Parathyroid adenoma (tissue), 2 donors: ENCODE results near the gene TRIM9.

Source experiments
- H2AFZ ChIP-seq: fragments of 300-600 bp; sonication (generic); one replicate; pipeline ENCODE4 v1.7.0; 2017; ENCODE audit warnings: antibody characterized with exemption, mild to moderate bottlenecking
- H3K27ac ChIP-seq: fragments of 300-600 bp; sonication (generic); one replicate; pipeline ENCODE4 v1.7.0; 2017
- H3K27me3 ChIP-seq: fragments of 300-600 bp; sonication (generic); one replicate; pipeline ENCODE4 v1.7.0; 2017; ENCODE audit warnings: low read length; ENCODE audit not compliant: control insufficient read depth, insufficient read depth
- H3K36me3 ChIP-seq: fragments of 300-600 bp; sonication (generic); one replicate; pipeline ENCODE4 v1.7.0; 2017; ENCODE audit warnings: low read length; ENCODE audit not compliant: control insufficient read depth, insufficient read depth
- H3K4me1 ChIP-seq: fragments of 300-600 bp; sonication (generic); one replicate; pipeline ENCODE4 v1.7.0; 2017; ENCODE audit warnings: control low read depth
- H3K4me2 ChIP-seq: fragments of 300-600 bp; sonication (generic); one replicate; pipeline ENCODE4 v1.7.0; 2017; ENCODE audit warnings: low read length
- H3K4me3 ChIP-seq: fragments of 300-600 bp; sonication (generic); one replicate; pipeline ENCODE4 v1.7.0; 2017; ENCODE audit warnings: low read depth, low read length
- H3K79me2 ChIP-seq: fragments of 300-600 bp; sonication (generic); one replicate; pipeline ENCODE4 v1.7.0; 2017; ENCODE audit warnings: control low read depth
- H3K9ac ChIP-seq: fragments of 300-600 bp; sonication (generic); one replicate; pipeline ENCODE4 v1.7.0; 2017; ENCODE audit warnings: mild to moderate bottlenecking
- H3K9me3 ChIP-seq: fragments of 300-600 bp; sonication (generic); one replicate; pipeline ENCODE4 v1.7.0; 2017; ENCODE audit warnings: low read length; ENCODE audit not compliant: control insufficient read depth
- TF ChIP-seq, protein P1 (sequence below): fragments of 300-600 bp; sonication (generic); IDR thresholded peaks from one replicate; pipeline ENCODE4 v1.7.0; 2017; ENCODE audit warnings: antibody characterized with exemption, mild to moderate bottlenecking
- donor health status: primary hyperparathyroidism.

Gene TRIM9

DNA sequence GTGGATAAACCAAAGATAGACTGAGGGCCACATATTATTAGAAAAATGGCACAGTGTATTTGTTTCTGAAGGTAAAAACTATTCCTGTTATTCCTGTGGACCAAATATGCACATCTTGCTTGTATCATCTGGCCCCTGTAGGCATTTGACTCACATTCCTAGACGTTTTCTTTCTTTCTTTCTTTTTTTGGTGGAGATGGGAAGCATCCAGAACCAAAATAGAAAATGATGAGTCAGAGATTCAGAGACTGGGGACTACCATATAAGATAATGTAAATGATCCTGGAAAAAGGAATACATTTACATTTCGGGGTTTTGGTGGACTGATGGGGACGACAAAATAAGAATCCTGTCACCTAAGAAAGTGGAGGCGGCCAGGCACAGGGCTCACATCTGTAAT, 24.2 kb downstream of the TRIM9 start:
- Histone ChIP-seq H3K36me3 (no peaks in the 10 kb centered on the region), H3K27ac (no peak overlapping the region), H2AFZ (no peak overlapping the region), H3K9me3 (no peaks in the 10 kb centered on the region), H3K4me1 (peaks cover 3% of the 10 kb centered on the region), H3K79me2 (peaks cover 3% of the 10 kb centered on the region), H3K9ac (no peak overlapping the region), H3K4me2 (no peak overlapping the region), H3K4me3 (no peak overlapping the region), H3K27me3 (no peaks in the 10 kb centered on the region)
- TF ChIP-seq, protein P1, sequence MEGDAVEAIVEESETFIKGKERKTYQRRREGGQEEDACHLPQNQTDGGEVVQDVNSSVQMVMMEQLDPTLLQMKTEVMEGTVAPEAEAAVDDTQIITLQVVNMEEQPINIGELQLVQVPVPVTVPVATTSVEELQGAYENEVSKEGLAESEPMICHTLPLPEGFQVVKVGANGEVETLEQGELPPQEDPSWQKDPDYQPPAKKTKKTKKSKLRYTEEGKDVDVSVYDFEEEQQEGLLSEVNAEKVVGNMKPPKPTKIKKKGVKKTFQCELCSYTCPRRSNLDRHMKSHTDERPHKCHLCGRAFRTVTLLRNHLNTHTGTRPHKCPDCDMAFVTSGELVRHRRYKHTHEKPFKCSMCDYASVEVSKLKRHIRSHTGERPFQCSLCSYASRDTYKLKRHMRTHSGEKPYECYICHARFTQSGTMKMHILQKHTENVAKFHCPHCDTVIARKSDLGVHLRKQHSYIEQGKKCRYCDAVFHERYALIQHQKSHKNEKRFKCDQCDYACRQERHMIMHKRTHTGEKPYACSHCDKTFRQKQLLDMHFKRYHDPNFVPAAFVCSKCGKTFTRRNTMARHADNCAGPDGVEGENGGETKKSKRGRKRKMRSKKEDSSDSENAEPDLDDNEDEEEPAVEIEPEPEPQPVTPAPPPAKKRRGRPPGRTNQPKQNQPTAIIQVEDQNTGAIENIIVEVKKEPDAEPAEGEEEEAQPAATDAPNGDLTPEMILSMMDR, result no peak

DNA sequence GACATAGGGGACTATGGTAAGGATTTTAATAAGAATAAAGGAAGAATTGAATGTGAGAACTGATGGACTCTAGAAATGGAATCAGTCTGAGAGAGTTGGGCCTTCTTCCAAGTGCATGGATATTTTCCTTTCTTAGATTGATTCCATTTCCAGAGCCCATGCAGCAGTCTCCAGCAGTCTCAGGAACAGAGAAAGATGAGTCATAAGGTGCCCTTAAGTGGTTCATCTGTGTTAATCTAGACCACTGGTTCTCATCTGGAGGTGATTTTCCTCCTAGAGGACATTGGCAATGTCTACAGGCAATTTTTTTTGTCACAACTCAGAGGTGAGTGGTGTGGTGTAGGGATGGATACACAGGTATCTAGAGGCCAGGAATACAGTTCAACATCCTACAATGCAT, 25.9 kb downstream of the TRIM9 start:
- H3K9ac ChIP-seq, result no peak overlapping the region
- H3K4me1 ChIP-seq, result peaks cover 3% of the 10 kb centered on the region
- H3K4me2 ChIP-seq, result no peak overlapping the region
- no peaks in the 10 kb centered on the region for H3K36me3 ChIP-seq
- no peak overlapping the region for H3K4me3 ChIP-seq
- no peak overlapping the region for H2AFZ ChIP-seq
- H3K9me3 ChIP-seq, result no peaks in the 10 kb centered on the region
- no peaks in the 10 kb centered on the region for H3K27me3 ChIP-seq
- TF ChIP-seq, protein P1, result no peak
- no peaks in the 10 kb centered on the region for H3K79me2 ChIP-seq
- H3K27ac ChIP-seq, result no peak overlapping the region

DNA sequence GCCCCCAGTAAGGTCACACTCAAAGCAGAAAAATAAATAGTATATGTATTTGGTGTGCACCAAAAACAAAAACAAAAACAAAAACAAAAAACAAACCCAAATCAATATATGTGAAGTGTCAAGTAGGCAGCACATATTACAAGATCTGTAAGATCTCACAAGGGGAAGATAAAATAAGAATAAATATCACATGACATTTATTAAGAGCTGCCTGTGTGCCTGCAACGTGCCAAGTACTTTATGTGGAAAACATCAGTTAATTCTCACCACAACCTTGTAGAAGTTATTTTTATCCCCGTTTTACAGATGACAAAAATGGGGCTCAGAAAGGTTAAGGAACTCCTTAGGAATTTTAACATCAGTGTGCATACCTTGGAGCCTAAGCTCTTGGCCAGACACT, 26.6 kb downstream of the TRIM9 start:
- H3K27ac ChIP-seq, result no peak overlapping the region
- TF ChIP-seq, protein P1, result no peak
- peaks cover 3% of the 10 kb centered on the region for H3K4me1 ChIP-seq
- no peak overlapping the region for H3K9ac ChIP-seq
- no peak overlapping the region for H3K4me2 ChIP-seq
- no peaks in the 10 kb centered on the region for H3K27me3 ChIP-seq
- H2AFZ ChIP-seq, result no peak overlapping the region
- H3K9me3 ChIP-seq, result no peaks in the 10 kb centered on the region
- H3K79me2 ChIP-seq, result no peaks in the 10 kb centered on the region
- H3K36me3 ChIP-seq, result no peaks in the 10 kb centered on the region
- H3K4me3 ChIP-seq, result no peak overlapping the region

DNA sequence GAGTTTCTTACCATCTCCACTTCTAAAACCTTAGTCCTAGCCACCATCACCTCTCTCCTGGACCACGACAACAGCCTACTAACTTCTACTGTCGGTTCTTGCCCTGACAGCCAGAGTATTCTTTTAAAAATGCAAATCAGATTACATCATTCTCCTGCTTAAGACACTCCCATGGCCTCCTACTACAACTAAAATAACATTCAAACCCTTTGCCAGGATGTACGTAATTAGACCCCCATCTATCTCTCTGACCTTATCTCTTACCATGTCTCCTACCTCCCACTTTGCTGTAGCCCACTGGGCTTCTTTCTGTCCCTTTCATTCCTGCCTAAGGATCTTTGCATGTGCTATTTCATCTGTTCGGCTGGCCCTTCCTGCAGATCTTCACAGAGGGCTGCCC, 27.6 kb downstream of the TRIM9 start:
- Histone ChIP-seq H3K4me3 (no peak overlapping the region), H3K9ac (no peak overlapping the region), H3K4me2 (no peak overlapping the region), H2AFZ (no peak overlapping the region), H3K36me3 (no peaks in the 10 kb centered on the region), H3K27ac (no peak overlapping the region), H3K4me1 (peaks cover 3% of the 10 kb centered on the region), H3K9me3 (no peaks in the 10 kb centered on the region), H3K79me2 (no peaks in the 10 kb centered on the region), H3K27me3 (no peaks in the 10 kb centered on the region)
- TF ChIP-seq, protein P1, result no peak

DNA sequence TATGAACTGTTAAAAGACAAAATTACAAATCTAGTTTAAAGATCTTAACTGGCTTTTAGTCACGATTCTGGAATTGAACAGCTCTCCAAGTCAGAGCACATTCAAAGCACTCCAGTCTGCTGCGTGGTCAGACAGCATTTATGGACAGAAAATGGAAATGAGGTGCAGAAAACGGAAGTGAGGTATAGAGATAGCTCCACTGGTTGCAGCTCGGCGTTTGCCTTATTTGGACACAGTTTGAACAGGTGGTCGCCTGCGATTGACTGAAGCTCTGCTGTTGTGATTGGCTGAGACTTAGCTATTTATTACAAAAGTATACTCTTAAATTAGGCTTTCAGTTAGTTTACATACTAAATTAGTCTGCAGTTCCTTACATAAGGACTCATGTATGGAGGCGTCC, 28.3 kb downstream of the TRIM9 start:
- no peaks in the 10 kb centered on the region for H3K79me2 ChIP-seq
- H2AFZ ChIP-seq, result no peak overlapping the region
- no peak overlapping the region for H3K4me3 ChIP-seq
- no peaks in the 10 kb centered on the region for H3K27me3 ChIP-seq
- H3K9ac ChIP-seq, result no peak overlapping the region
- H3K4me2 ChIP-seq, result no peak overlapping the region
- no peak overlapping the region for H3K27ac ChIP-seq
- no peaks in the 10 kb centered on the region for H3K36me3 ChIP-seq
- H3K4me1 ChIP-seq, result peaks cover 3% of the 10 kb centered on the region
- TF ChIP-seq, protein P1, result no peak
- no peaks in the 10 kb centered on the region for H3K9me3 ChIP-seq
